ENCODE data around the gene VAMP5. TPM values are rescaled to one million over a fixed set of nuclear protein-coding genes. Genes with fewer than 3 reads are reported as not detected.
"Not testable (repeated sequence)": the region's sequence is repeated elsewhere in the genome, so short reads cannot be mapped to it uniquely, and the experiment has no call there.

Gene VAMP5
- total RNA-seq, 1 experiment from 2014 or later = 15.1 TPM

DNA sequence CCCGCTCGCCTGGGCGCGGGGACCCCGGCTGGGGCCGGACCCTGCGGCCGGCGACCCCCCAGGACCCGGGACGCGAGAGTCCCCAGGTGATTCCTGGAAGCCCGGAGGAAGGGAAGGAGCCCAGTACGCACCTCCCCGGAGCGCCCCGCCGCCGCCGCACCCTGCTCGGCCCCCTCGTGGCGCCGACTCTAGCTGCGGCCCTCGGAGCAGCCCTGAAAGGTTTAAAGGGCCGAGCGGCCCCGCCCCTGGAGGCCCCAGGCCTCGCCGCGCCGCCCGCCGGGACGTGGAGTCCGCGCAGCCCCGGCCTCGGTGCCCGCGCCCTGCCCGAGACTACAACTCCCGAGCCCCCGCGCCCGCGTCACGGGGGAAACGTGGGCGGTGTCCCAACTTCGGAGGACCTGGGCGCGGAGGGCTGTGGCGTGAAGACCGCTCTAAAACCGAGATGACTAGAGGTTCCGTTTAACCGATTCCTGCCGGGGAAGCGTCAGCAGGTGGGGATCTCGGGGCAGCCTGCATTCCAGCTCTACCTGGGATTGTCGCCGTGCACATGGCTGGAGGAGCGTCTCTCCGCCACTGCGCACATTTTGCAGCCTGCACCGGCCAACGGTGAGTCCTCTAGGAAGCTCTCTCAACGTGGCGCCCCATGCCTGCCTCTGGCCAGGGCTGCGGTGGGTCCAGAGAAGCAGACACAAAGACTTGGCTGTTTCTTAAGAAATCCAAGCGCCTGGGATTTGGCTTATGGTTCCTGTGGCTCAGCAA is 18.4 kb downstream of the VAMP5 start, which contains the start of gene TMEM150A:
TSS of gene TMEM150A (minus strand) at position 223 of the 759 bp plus-strand sequence. CDS start 750 bp downstream, outside the sequence.
- Mint-ChIP-seq H3K9me3 (ENCODE audit: unreplicated experiment) (no peaks in the 10 kb centered on the region), H3K4me1 (ENCODE audit: low read depth, unreplicated experiment) (peaks cover 13% of the 10 kb centered on the region), H3K27ac (ENCODE audit: unreplicated experiment) (peak within 1 kb of the TSS; percentile 81), H3K4me3 (ENCODE audit: unreplicated experiment) (peak within 1 kb of the TSS; percentile 87), H3K27me3 (ENCODE audit: insufficient read depth, unreplicated experiment) (no peaks in the 10 kb centered on the region), H3K36me3 (ENCODE audit: insufficient read depth, unreplicated experiment) (peaks cover 39% of the 10 kb centered on the region)
- intact Hi-C loops (cut with micrococcal nuclease; ENCODE audit: unreplicated experiment) = loop anchor here (1.0 kb wide), 4 partner anchors 10 to 181 kb away; partner anchors contain the start of genes C2orf68 and GGCX
- TF ChIP-seq, protein P1, sequence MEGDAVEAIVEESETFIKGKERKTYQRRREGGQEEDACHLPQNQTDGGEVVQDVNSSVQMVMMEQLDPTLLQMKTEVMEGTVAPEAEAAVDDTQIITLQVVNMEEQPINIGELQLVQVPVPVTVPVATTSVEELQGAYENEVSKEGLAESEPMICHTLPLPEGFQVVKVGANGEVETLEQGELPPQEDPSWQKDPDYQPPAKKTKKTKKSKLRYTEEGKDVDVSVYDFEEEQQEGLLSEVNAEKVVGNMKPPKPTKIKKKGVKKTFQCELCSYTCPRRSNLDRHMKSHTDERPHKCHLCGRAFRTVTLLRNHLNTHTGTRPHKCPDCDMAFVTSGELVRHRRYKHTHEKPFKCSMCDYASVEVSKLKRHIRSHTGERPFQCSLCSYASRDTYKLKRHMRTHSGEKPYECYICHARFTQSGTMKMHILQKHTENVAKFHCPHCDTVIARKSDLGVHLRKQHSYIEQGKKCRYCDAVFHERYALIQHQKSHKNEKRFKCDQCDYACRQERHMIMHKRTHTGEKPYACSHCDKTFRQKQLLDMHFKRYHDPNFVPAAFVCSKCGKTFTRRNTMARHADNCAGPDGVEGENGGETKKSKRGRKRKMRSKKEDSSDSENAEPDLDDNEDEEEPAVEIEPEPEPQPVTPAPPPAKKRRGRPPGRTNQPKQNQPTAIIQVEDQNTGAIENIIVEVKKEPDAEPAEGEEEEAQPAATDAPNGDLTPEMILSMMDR (IDR thresholded peaks at IDR 0.05; ENCODE audit: insufficient read depth in 1 of 2, low read depth in 1 of 2, low read length in 1 of 2, severe bottlenecking in 1 of 2, unreplicated experiment in 1 of 2) = peak; percentile 47 to 55
- Histone ChIP-seq H3K4me3 (ENCODE audit: low read depth, low read length) (peak within 1 kb of the TSS; percentile 83), H3K27me3 (replicated peaks; ENCODE audit: control insufficient read depth, insufficient read depth, low read length) (no peaks in the 10 kb centered on the region), H3K9me3 (no peaks in the 10 kb centered on the region), H3K4me1 (peaks cover 12% of the 10 kb centered on the region; the same call in 1 of the 2 replicates), H3K36me3 (ENCODE audit: control insufficient read depth, insufficient read depth, low read length) (peaks cover 6% of the 10 kb centered on the region)
- ChIA-PET CTCF (interaction anchor here (0.6 to 2.0 kb wide), 7 partner anchors 9 to 416 kb away, joined by 3 to 10 read pairs (median 4); partner anchors contain the start of genes C2orf68 and MAT2A), POLR2A (interaction anchor here (0.6 to 1.6 kb wide), 10 partner anchors 8 to 71 kb away, joined by 3 to 19 read pairs (median 4); partner anchors contain the start of genes C2orf68, MAT2A and RNF181)
- BruUV-seq (replicated peaks) = TSS peak; percentile 27
- DNase-seq = peak; percentile 92 to 96

DNA sequence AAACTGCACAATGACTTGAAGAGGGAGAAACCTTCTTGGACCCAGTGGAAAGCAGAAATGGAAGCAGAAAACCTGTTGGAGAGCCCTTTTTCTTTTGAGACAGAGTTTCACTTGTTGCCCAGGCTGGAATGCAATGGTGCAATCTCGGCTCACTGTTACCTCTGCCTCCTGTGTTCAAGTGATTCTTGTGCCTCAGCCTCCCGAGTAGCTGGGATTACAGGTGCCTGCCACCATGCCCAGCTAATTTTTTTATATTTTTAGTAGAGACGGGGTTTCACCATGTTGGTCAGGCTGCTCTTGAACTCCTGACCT is 19.9 kb downstream of the VAMP5 start:
- Mint-ChIP-seq H3K4me1 (ENCODE audit: low read depth, unreplicated experiment) (peaks cover 13% of the 10 kb centered on the region), H3K4me3 (ENCODE audit: unreplicated experiment) (peak overlapping the region; percentile 87), H3K36me3 (ENCODE audit: insufficient read depth, unreplicated experiment) (peaks cover 54% of the 10 kb centered on the region), H3K27ac (ENCODE audit: unreplicated experiment) (peak overlapping the region; percentile 81)
- H3K9me3 ChIP-seq; H3K9me3 Mint-ChIP-seq (ENCODE audit: unreplicated experiment); intact Hi-C loops (cut with micrococcal nuclease; ENCODE audit: unreplicated experiment); DNase-seq; H3K4me1 ChIP-seq; H3K27me3 Mint-ChIP-seq (ENCODE audit: insufficient read depth, unreplicated experiment); H3K36me3 ChIP-seq (ENCODE audit: control insufficient read depth, insufficient read depth, low read length); BruUV-seq (replicated peaks); H3K27me3 ChIP-seq (replicated peaks; ENCODE audit: control insufficient read depth, insufficient read depth, low read length): not testable (repeated sequence)
- ChIA-PET CTCF (interaction anchor here (0.6 to 2.0 kb wide), 4 partner anchors 8 to 52 kb away, joined by 4 to 10 read pairs (median 5); partner anchors contain the start of gene C2orf68), POLR2A (interaction anchor here (0.6 to 1.6 kb wide), 3 partner anchors 9 to 19 kb away, joined by 3 to 5 read pairs (median 3); partner anchors contain the start of genes RNF181 and USP39)
- peak overlapping the region; percentile 83 for H3K4me3 ChIP-seq (ENCODE audit: low read depth, low read length)

DNA sequence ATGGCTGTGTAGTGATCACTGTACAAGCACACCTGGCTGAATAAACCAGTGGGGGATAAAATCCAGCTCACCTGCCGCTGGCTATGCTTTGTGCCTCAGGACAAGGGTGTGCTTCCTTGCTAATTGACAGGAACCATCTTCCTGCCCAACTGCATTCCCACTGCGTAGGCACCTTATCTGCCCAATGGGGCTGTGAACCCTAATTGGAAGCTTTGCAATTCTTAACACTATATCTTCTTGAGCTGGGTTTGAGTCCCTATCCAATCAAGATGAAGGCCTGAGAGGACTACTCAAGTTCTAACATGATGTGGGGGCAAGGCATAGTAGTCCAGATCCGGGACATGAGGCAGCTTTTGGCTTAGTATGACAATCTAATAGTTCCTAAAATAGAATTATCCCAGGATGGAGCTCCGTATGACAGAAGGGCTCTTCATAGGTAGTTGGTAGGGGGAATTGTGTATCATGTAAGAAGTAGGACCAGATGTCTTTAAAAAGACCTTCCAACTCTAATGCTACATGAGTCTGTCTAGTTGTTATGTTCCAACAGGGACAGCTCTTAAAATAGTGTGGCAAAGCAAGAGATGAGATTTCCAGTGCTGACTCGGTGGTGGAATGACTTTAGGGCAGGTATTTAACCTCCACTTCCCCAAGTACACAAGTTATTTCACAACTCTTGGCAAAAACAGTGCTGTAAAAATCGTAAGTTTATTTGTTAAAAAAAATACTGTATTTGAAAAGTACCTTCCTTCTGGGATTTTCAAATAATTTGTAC is 20.5 kb downstream of the VAMP5 start:
- H3K4me3 Mint-ChIP-seq (ENCODE audit: unreplicated experiment) = no peak overlapping the region
- peaks cover 2% of the 10 kb centered on the region; the same call in 1 of the 2 replicates for H3K36me3 ChIP-seq (ENCODE audit: control insufficient read depth, insufficient read depth, low read length)
- peaks cover 10% of the 10 kb centered on the region; the same call in 1 of the 2 replicates for H3K4me1 ChIP-seq
- peaks cover 13% of the 10 kb centered on the region for H3K4me1 Mint-ChIP-seq (ENCODE audit: low read depth, unreplicated experiment)
- ChIA-PET POLR2A (interaction anchor here (1.0 kb wide), 1 partner anchor 14 kb away, joined by 3 read pairs; no protein-coding TSS in a partner anchor), CTCF (interaction anchor here (0.5 kb wide), 1 partner anchor 278 kb away, joined by 3 read pairs; no protein-coding TSS in a partner anchor)
- no peaks in the 10 kb centered on the region for H3K27me3 Mint-ChIP-seq (ENCODE audit: insufficient read depth, unreplicated experiment)
- peaks cover 60% of the 10 kb centered on the region for H3K36me3 Mint-ChIP-seq (ENCODE audit: insufficient read depth, unreplicated experiment)
- intact Hi-C loops (cut with micrococcal nuclease; ENCODE audit: unreplicated experiment) = no loop called here
- no peak overlapping the region for H3K4me3 ChIP-seq (ENCODE audit: low read depth, low read length)
- H3K27me3 ChIP-seq (replicated peaks; ENCODE audit: control insufficient read depth, insufficient read depth, low read length) = no peaks in the 10 kb centered on the region
- H3K9me3 ChIP-seq = no peaks in the 10 kb centered on the region
- TF ChIP-seq, protein P1 (IDR thresholded peaks at IDR 0.05; ENCODE audit: insufficient read depth in 1 of 2, low read depth in 1 of 2, low read length in 1 of 2, severe bottlenecking in 1 of 2, unreplicated experiment in 1 of 2) = no peak
- no peaks in the 10 kb centered on the region for H3K9me3 Mint-ChIP-seq (ENCODE audit: unreplicated experiment)
- H3K27ac Mint-ChIP-seq (ENCODE audit: unreplicated experiment) = no peak overlapping the region
- no peak for DNase-seq
- no TSS peak for BruUV-seq (replicated peaks)
